Amniotic epithelial cell (primary cell): ENCODE results near the gene PLD1.
"Not testable (repeated sequence)": the region's sequence is repeated elsewhere in the genome, so short reads cannot be mapped to it uniquely, and the experiment has no call there.

Experiments
- DNase-seq: peaks from one replicate; pipeline ENCODE4 v3.0.0-alpha.2; 2010; ENCODE audit warnings: low read depth

The PLD1 gene

GRCh38 chr3:171700653-171701052, 109.6 kb downstream of the PLD1 start:
- no peak for DNase-seq

GRCh38 chr3:171700157-171700556, 110.1 kb downstream of the PLD1 start:
- DNase-seq = no peak

GRCh38 chr3:171699601-171700000, 110.7 kb downstream of the PLD1 start:
- DNase-seq = no peak

- no peak for DNase-seq
Measured at GRCh38 chr3:171696805-171697204, 113.5 kb downstream of the PLD1 start.

GRCh38 chr3:171695426-171695825, 114.9 kb downstream of the PLD1 start:
- peak; percentile 41 for DNase-seq

GRCh38 chr3:171694888-171695287, 115.4 kb downstream of the PLD1 start:
- no peak for DNase-seq

- DNase-seq = not testable (repeated sequence)
Measured at GRCh38 chr3:171692551-171692950, 117.7 kb downstream of the PLD1 start.

GRCh38 chr3:171691485-171691884, 118.8 kb downstream of the PLD1 start:
- DNase-seq = no peak

GRCh38 chr3:171690281-171690680, 120.0 kb downstream of the PLD1 start:
- no peak for DNase-seq

- DNase-seq = no peak
Measured at GRCh38 chr3:171688593-171688992, 121.7 kb downstream of the PLD1 start.

- no peak for DNase-seq
Measured at GRCh38 chr3:171688002-171688401, 122.3 kb downstream of the PLD1 start.

- no peak for DNase-seq
Measured at GRCh38 chr3:171687581-171687980, 122.7 kb downstream of the PLD1 start.

GRCh38 chr3:171687064-171687463, 123.2 kb downstream of the PLD1 start:
- no peak for DNase-seq

- DNase-seq = peak; percentile 65
Measured at GRCh38 chr3:171685116-171685895, 125.0 kb downstream of the PLD1 start.

- DNase-seq = no peak
Measured at GRCh38 chr3:171684221-171684620, 126.1 kb downstream of the PLD1 start.

GRCh38 chr3:171682743-171683142, 127.5 kb downstream of the PLD1 start:
- no peak for DNase-seq

GRCh38 chr3:171680726-171681411, 129.4 kb downstream of the PLD1 start:
- no peak for DNase-seq

- no peak for DNase-seq
Measured at GRCh38 chr3:171678971-171679492, 131.3 kb downstream of the PLD1 start.

GRCh38 chr3:171677706-171678105, 132.6 kb downstream of the PLD1 start:
- no peak for DNase-seq

- no peak for DNase-seq
Measured at GRCh38 chr3:171676601-171677175, 133.6 kb downstream of the PLD1 start.

- DNase-seq = no peak
Measured at GRCh38 chr3:171673951-171674350, 136.3 kb downstream of the PLD1 start.

GRCh38 chr3:171672538-171672937, 137.7 kb downstream of the PLD1 start:
- no peak for DNase-seq

GRCh38 chr3:171672124-171672523, 138.2 kb downstream of the PLD1 start:
- no peak for DNase-seq
